WI38 (cell line): ENCODE data around the gene DYNLT2.
"Not testable (repeated sequence)": the region's sequence is repeated elsewhere in the genome, so short reads cannot be mapped to it uniquely, and the experiment has no call there.

Experiments used
- H3K4me3 ChIP-seq: 2 replicates; pipeline ENCODE4 v1.5.1; 2011; ENCODE audit warnings: low read depth, mild to moderate bottlenecking, control low read depth, low read length
- TF ChIP-seq, protein P1 (sequence below): IDR thresholded peaks from 2 replicates; pipeline ENCODE4 v1.5.1; 2012; ENCODE audit warnings: low read depth, mild to moderate bottlenecking, control low read depth, low read length

DYNLT2 gene

GRCh38 chr6:169697115-169697514 is 54.3 kb downstream of the DYNLT2 start:
- H3K4me3 ChIP-seq: not testable (repeated sequence)
- TF ChIP-seq, protein P1, sequence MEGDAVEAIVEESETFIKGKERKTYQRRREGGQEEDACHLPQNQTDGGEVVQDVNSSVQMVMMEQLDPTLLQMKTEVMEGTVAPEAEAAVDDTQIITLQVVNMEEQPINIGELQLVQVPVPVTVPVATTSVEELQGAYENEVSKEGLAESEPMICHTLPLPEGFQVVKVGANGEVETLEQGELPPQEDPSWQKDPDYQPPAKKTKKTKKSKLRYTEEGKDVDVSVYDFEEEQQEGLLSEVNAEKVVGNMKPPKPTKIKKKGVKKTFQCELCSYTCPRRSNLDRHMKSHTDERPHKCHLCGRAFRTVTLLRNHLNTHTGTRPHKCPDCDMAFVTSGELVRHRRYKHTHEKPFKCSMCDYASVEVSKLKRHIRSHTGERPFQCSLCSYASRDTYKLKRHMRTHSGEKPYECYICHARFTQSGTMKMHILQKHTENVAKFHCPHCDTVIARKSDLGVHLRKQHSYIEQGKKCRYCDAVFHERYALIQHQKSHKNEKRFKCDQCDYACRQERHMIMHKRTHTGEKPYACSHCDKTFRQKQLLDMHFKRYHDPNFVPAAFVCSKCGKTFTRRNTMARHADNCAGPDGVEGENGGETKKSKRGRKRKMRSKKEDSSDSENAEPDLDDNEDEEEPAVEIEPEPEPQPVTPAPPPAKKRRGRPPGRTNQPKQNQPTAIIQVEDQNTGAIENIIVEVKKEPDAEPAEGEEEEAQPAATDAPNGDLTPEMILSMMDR: peak; percentile 34; the same call in 1 of the 2 replicates

GRCh38 chr6:169695131-169695530 is 56.2 kb downstream of the DYNLT2 start:
- TF ChIP-seq, protein P1: no peak

GRCh38 chr6:169692516-169692915 is 58.9 kb downstream of the DYNLT2 start:
- no peak overlapping the region for H3K4me3 ChIP-seq
- TF ChIP-seq, protein P1: no peak

More at GRCh38 chr6:169695131-169695530, 56.2 kb downstream of the DYNLT2 start:
- H3K4me3 ChIP-seq: no peak overlapping the region

GRCh38 chr6:169691260-169691659 is 60.1 kb downstream of the DYNLT2 start:
- TF ChIP-seq, protein P1: no peak

More at GRCh38 chr6:169691260-169691659, 60.1 kb downstream of the DYNLT2 start:
- H3K4me3 ChIP-seq: no peak overlapping the region
